GM21723 (cell line): ENCODE data around the gene ALG12.

Experiments
- ATAC-seq: cut with Tn5 transposase; IDR thresholded peaks from one replicate; pipeline ENCODE4 v1.9.1; 2021; ENCODE audit warnings: mild to moderate bottlenecking, moderate library complexity; ENCODE audit not compliant: unreplicated experiment

Gene ALG12

DNA sequence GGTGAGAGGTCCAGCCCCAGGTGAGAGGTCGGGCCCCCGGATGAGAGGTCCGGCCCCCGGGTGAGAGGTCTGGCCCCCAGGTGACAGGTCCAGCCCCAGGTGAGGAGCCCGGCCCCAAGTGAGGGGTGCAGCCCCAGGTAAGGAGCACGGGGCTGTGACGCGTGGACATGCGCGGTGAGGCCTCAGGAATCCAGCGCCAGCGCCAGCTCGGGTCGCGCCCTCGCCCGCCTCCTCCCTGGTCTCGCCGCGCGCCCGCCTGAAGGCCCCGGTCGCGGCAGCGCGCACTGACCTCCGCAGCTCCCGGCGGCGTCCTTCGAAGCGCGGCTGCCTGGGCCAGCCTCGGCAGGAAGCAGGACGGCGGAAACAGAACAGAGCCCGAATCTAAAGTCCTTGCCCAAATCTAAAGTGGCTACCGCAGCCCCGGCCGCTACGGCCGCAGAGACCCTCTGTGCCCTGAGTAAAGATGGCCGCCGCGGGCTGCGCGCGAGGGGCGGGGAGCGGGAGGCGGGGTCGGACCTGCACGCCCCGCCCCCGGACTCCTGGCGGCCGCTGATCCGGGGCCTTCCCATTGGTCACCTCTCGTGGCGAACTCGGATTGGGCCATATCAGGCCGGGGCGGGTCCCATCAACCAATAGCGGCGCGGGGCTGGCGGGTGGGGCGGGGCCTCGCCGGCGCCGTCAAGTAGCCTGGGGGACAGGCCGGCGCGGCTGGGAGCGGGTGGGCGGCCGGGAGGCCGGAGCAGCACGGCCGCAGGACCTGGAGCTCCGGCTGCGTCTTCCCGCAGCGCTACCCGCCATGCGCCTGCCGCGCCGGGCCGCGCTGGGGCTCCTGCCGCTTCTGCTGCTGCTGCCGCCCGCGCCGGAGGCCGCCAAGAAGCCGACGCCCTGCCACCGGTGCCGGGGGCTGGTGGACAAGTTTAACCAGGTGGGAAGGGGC is at the start of gene ALG12, which contains the start of gene CRELD2:
ALG12 (minus strand) TSS at position 465 of the 937 bp plus-strand sequence. CDS start 4,673 bp downstream, outside the sequence.
CRELD2 (plus strand) TSS at position 661 of the 937 bp plus-strand sequence; CDS start at position 797, 136 bp downstream.
- peak; percentile 77 for ATAC-seq

GRCh38 chr22:49967706-49968208 is 49.5 kb upstream of the ALG12 start:
- ATAC-seq, result no peak

DNA sequence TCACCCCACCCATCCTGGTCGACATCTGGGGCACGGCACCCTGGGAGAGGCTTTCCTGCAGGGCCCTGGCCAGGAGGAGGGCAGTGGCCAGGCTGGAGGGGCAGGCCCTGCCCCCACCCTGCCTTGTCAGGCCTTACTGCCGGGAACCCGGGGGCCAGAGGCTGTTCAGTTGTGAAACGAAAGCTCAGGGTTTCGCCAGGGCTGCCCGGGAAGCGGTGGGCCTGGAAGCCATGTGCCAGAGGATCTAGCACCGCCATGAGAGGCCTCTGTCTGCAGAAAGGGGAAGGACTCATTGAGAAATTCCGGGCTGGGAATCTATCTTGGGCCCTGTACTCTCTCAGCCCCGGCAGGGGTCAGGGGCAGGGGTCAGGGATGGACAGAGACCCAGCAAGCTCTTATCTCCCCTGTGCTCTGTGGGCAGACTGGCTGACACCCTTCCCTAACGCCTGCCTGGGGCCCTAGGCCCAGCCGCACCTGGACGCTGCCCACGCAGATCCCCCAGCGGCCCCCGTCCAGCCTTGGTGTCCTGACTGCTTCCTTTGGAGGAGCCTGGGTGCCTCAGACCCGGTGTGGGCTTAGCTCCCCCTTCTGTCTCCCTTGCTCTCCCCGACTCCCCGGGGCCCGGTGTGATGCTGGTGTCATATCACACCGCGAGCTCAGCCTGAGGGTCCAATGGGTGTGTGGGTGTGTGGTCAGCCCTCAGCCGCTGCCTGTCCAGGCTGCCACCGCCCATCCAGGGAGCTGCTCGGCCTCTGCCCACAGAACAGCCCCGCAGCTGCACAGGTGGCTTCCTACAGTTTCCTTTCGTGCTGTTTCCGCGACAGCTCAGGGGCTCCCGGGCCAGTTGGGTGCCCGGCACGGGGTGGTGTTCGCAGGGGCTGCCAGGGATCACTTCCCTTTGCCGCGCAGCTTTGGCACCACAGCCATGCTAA is 48.8 kb upstream of the ALG12 start:
- no peak for ATAC-seq

- no peak for ATAC-seq
These were observed 48.0 kb upstream of the ALG12 start for GRCh38 chr22:49966041-49966773.

DNA sequence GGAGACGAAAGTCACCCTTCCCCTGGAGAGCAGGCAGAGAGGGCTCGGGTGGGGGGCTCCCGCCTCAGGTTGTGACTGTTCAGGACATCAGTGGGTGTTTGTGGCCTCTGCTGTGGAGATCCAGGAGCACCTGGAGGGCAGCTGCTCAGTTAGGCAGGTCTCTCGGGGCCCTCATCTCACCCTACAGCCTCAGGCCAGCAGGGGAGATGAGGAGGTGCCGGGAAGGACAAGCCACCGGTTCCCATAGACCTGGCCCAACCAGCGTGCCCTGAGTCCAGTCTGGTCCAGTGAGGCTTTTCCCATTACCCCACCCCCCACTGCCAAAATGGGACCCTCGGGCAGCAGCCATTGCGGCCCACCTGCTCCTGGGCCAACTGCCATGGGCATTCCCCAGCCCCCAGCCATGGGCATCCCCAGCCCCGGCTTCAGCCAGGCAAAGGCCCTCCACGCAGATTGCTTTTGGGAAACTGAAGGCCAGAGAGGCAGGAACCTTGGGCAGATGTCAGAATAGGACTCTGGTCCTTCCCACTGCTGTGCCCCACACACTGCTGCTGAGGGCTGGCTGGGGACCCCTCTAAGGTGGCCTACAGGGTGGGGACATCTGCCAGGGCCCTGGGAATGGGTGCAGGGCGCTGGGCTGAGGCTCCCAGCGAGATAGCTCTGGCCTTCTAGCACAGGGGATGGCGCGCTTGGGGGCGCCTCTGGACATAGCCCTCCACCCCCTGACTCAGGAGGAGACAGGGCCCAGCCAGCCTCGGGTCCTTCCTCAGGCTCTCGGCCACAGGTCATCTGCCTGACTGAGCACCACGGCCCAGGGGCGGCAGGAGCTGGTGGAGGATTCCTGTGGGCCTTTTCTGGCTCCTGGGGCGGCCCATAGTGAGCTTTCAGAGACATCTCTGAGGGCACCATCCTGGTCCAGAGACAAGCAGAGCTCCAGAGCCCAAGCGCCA is 47.1 kb upstream of the ALG12 start:
- no peak for ATAC-seq

GRCh38 chr22:49964136-49965090 is 46.2 kb upstream of the ALG12 start:
- no peak for ATAC-seq

GRCh38 chr22:49963647-49964026 is 45.4 kb upstream of the ALG12 start:
- no peak for ATAC-seq

DNA sequence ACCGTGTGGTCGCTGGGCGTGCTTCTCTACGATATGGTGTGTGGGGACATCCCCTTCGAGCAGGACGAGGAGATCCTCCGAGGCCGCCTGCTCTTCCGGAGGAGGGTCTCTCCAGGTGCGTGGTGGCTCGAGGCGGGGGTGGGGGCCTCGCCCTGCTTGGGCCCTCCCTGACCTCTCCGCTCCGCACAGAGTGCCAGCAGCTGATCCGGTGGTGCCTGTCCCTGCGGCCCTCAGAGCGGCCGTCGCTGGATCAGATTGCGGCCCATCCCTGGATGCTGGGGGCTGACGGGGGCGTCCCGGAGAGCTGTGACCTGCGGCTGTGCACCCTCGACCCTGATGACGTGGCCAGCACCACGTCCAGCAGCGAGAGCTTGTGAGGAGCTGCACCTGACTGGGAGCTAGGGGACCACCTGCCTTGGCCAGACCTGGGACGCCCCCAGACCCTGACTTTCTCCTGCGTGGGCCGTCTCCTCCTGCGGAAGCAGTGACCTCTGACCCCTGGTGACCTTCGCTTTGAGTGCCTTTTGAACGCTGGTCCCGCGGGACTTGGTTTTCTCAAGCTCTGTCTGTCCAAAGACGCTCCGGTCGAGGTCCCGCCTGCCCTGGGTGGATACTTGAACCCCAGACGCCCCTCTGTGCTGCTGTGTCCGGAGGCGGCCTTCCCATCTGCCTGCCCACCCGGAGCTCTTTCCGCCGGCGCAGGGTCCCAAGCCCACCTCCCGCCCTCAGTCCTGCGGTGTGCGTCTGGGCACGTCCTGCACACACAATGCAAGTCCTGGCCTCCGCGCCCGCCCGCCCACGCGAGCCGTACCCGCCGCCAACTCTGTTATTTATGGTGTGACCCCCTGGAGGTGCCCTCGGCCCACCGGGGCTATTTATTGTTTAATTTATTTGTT is 44.8 kb upstream of the ALG12 start:
- no peak for ATAC-seq

- no peak for ATAC-seq
These were observed 43.9 kb upstream of the ALG12 start for GRCh38 chr22:49962012-49962750.

- ATAC-seq, result no peak
These were observed 43.4 kb upstream of the ALG12 start for GRCh38 chr22:49961601-49962011.

- ATAC-seq, result no peak
These were observed 42.9 kb upstream of the ALG12 start for GRCh38 chr22:49961005-49961600.

DNA sequence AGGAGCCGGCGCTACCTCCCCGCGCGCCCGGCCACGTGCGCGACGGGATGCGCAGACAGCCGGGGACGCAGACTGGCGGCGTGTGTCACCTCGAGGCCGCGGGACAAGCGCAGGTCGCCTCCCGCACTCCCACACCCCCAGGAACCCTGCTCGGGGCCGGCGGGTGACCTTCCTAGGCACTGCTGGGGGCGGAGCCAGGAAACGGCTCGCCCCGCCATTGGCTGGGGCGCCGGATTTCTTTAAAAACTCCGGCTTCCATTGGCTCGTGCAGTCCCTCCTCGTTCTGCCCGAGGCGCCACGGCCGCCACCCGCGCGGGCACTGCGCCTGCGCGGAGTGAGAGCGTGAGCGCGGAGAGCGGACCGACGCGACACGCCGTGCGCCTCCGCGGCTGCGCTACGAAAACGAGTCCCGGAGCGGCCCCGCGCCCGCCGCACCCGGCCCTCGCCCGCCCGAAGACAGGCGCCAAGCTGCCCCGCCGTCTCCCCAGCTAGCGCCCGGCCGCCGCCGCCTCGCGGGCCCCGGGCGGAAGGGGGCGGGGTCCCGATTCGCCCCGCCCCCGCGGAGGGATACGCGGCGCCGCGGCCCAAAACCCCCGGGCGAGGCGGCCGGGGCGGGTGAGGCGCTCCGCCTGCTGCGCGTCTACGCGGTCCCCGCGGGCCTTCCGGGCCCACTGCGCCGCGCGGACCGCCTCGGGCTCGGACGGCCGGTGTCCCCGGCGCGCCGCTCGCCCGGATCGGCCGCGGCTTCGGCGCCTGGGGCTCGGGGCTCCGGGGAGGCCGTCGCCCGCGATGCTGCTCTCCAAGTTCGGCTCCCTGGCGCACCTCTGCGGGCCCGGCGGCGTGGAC is 42.1 kb upstream of the ALG12 start, which contains the start of gene PIM3:
PIM3 (plus strand) TSS at position 614 of the 846 bp plus-strand sequence; CDS start at position 790, 176 bp downstream.
- peak; percentile 57 for ATAC-seq

DNA sequence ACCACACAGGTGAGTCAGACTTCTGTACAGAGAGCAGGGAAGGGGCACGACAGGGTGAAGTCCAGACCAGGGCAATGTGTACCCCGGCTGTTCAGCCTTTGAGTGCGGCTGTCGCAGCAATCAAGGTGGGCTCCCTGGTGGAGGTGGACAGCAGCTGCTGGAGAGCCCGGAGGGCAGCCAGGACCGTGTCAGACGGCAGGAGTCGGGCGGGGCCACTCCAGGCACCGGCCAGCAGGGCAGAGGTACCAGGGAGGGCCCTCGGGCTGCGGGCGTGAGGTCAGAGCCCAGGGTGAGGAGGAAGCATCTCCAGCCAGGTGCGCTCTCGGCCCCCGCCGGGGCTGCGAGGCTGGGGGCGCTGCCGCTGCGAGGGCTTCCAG is 41.5 kb upstream of the ALG12 start:
- ATAC-seq, result peak; percentile 2

- no peak for ATAC-seq
These were observed 40.9 kb upstream of the ALG12 start for GRCh38 chr22:49958931-49959781.
